GM12878 (cell line): Measurements from ENCODE around the gene COL9A3. TPM values are rescaled to one million over a fixed set of nuclear protein-coding genes. Genes with fewer than 3 reads are reported as not detected.

ENCODE experiments used
- KDM1A ChIP-seq: fragments of 200-600 bp; sonication (generic); IDR thresholded peaks from 2 replicates; pipeline ENCODE4 v1.6.1; 2016; ENCODE audit warnings: borderline replicate concordance
- RBBP5 ChIP-seq: fragments of 200-600 bp; sonication (generic); conservative IDR thresholded peaks from 2 replicates; pipeline ENCODE4 v1.6.1; 2016
- SPI1 ChIP-seq: IDR thresholded peaks from 2 replicates; pipeline ENCODE4 v1.6.1; 2011; ENCODE audit warnings: low read depth, mild to moderate bottlenecking, low read length, moderate library complexity, borderline replicate concordance; ENCODE audit not compliant: insufficient read depth
- STAT1 ChIP-seq: fragments of 450-650 bp; conservative IDR thresholded peaks from 2 replicates; pipeline ENCODE4 v1.6.1; 2014; ENCODE audit warnings: antibody characterized with exemption, mild to moderate bottlenecking
- ZZZ3 ChIP-seq: IDR thresholded peaks from 2 replicates; pipeline ENCODE4 v1.6.1; 2011; ENCODE audit warnings: low read depth; ENCODE audit not compliant: control insufficient read depth, insufficient read length
- polyA plus RNA-seq, 11 experiments: library from polyadenylated mRNA; depleted of rRNA in 4 of 11; unstranded in 6 of 11; stranded (reverse) in 5 of 11; fragments of >200 nt; fragmentation: Nextera tagmentation in 4 of 11; fragmentation: Illumina TruSeq in 1 of 11; extraction: Ambion mirVana in 4 of 11; extraction: Trizol in 1 of 11; gene quantifications; 1 replicate in 1 of 11; 2 replicates in 10 of 11; pipeline versions ENCODE4 v1.2.1 to v1.2.3, GENCODE V29; 2011 to 2016; ENCODE audit warnings: inconsistent platforms in 2 of 11, missing spikeins in 2 of 11, low read depth in 1 of 11
- total RNA-seq, 4 experiments: library from RNA; depleted of rRNA in 3 of 4; stranded (reverse); fragments of >200 nt in 3 of 4; fragmentation: Illumina TruSeq in 1 of 4; extraction: Trizol in 1 of 4; gene quantifications; 2 replicates each; pipeline versions ENCODE4 v1.2.1 to v1.2.3, GENCODE V29; 2013 to 2021
- TF ChIP-seq, protein P1 (sequence below): fragments of 450-650 bp; formaldehyde crosslinking; IDR thresholded peaks from 2 replicates; pipeline ENCODE4 v1.5.0; 2022; ENCODE audit warnings: mild to moderate bottlenecking, missing genetic modification characterization
- TF ChIP-seq, protein P2 (sequence below): IDR thresholded peaks from 2 replicates; pipeline ENCODE4 v1.6.1; 2011; ENCODE audit warnings: borderline replicate concordance, low read depth, mild to moderate bottlenecking, moderate library complexity, mixed read lengths, low read length; ENCODE audit not compliant: insufficient read depth; ENCODE audit errors: extremely low read length
- TF ChIP-seq, protein P3 (sequence below): fragments of 450-650 bp; IDR thresholded peaks from 2 replicates; pipeline ENCODE4 v1.6.1; 2017; ENCODE audit warnings: mild to moderate bottlenecking
- TF ChIP-seq, protein P4 (sequence below): fragments of 450-650 bp; IDR thresholded peaks from 2 replicates; pipeline ENCODE4 v1.6.1; 2016; ENCODE audit warnings: mild to moderate bottlenecking

The COL9A3 gene
- total and polyA plus RNA-seq, 10 of the 15 experiments (the other 5 are each of a cell fraction or from before 2014, with no cell fraction given): 0.09 to 1.7 (median 0.63) TPM; not detected in 1

DNA sequence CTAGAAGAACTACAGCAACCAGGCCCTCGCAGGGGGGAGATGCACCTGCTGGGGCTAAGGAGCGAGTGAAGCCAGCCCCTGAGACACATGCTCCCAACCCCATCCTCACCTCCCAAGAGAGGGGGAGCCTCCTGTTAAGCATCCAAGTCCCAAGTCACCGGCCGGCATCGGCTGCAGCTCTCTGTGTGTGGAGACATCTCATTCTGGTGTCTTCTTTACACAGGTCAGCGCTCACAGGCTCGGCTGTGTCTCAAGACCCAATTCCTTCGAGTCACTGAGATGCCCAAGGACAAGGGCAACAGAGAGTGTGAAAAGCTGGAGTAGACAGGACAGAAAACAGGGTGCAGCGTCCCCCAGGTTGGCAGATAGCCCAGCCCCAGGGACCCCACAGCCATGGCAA is 41.6 kb upstream of the COL9A3 start (continued):
- TF ChIP-seq RBBP5 (no peak), ZZZ3 (no peak), SPI1 (no peak), KDM1A (no peak), STAT1 (no peak)
- TF ChIP-seq, protein P1, sequence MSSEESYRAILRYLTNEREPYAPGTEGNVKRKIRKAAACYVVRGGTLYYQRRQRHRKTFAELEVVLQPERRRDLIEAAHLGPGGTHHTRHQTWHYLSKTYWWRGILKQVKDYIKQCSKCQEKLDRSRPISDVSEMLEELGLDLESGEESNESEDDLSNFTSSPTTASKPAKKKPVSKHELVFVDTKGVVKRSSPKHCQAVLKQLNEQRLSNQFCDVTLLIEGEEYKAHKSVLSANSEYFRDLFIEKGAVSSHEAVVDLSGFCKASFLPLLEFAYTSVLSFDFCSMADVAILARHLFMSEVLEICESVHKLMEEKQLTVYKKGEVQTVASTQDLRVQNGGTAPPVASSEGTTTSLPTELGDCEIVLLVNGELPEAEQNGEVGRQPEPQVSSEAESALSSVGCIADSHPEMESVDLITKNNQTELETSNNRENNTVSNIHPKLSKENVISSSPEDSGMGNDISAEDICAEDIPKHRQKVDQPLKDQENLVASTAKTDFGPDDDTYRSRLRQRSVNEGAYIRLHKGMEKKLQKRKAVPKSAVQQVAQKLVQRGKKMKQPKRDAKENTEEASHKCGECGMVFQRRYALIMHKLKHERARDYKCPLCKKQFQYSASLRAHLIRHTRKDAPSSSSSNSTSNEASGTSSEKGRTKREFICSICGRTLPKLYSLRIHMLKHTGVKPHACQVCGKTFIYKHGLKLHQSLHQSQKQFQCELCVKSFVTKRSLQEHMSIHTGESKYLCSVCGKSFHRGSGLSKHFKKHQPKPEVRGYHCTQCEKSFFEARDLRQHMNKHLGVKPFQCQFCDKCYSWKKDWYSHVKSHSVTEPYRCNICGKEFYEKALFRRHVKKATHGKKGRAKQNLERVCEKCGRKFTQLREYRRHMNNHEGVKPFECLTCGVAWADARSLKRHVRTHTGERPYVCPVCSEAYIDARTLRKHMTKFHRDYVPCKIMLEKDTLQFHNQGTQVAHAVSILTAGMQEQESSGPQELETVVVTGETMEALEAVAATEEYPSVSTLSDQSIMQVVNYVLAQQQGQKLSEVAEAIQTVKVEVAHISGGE: no peak
- TF ChIP-seq, protein P2, sequence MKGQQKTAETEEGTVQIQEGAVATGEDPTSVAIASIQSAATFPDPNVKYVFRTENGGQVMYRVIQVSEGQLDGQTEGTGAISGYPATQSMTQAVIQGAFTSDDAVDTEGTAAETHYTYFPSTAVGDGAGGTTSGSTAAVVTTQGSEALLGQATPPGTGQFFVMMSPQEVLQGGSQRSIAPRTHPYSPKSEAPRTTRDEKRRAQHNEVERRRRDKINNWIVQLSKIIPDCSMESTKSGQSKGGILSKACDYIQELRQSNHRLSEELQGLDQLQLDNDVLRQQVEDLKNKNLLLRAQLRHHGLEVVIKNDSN: no peak
- TF ChIP-seq, protein P3, sequence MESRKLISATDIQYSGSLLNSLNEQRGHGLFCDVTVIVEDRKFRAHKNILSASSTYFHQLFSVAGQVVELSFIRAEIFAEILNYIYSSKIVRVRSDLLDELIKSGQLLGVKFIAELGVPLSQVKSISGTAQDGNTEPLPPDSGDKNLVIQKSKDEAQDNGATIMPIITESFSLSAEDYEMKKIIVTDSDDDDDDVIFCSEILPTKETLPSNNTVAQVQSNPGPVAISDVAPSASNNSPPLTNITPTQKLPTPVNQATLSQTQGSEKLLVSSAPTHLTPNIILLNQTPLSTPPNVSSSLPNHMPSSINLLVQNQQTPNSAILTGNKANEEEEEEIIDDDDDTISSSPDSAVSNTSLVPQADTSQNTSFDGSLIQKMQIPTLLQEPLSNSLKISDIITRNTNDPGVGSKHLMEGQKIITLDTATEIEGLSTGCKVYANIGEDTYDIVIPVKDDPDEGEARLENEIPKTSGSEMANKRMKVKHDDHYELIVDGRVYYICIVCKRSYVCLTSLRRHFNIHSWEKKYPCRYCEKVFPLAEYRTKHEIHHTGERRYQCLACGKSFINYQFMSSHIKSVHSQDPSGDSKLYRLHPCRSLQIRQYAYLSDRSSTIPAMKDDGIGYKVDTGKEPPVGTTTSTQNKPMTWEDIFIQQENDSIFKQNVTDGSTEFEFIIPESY: no peak
- TF ChIP-seq, protein P4, sequence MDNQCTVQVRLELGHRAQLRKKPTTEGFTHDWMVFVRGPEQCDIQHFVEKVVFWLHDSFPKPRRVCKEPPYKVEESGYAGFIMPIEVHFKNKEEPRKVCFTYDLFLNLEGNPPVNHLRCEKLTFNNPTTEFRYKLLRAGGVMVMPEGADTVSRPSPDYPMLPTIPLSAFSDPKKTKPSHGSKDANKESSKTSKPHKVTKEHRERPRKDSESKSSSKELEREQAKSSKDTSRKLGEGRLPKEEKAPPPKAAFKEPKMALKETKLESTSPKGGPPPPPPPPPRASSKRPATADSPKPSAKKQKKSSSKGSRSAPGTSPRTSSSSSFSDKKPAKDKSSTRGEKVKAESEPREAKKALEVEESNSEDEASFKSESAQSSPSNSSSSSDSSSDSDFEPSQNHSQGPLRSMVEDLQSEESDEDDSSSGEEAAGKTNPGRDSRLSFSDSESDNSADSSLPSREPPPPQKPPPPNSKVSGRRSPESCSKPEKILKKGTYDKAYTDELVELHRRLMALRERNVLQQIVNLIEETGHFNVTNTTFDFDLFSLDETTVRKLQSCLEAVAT: no peak
